Measurements from ENCODE around the gene KCNMB1.
A peak's percentile ranks its signal among the peaks of the same experiment; 100 is the strongest.

The KCNMB1 gene

GRCh38 chr5:170372971-170373370, 16.2 kb downstream of the KCNMB1 start:
- DNase-seq: no peak

DNA sequence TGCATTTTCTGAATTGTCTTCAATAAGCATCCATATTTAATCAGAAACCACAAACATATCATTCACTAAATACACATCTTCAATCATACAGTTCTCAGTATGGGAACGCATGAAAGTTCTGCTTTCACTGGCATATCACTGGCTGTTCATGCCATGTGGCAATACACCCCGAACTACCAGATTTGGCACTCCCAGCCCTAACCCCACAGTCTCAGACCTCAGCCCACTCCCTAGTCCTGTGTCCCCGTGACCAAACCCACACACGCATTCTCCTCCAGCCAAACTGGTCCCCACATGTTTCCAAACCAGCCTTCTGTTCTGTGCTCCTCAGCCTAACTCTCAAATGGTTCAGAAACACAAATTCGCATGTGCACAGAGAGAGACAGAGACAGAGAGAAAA, 20.6 kb downstream of the KCNMB1 start:
- no peak for DNase-seq

DNA sequence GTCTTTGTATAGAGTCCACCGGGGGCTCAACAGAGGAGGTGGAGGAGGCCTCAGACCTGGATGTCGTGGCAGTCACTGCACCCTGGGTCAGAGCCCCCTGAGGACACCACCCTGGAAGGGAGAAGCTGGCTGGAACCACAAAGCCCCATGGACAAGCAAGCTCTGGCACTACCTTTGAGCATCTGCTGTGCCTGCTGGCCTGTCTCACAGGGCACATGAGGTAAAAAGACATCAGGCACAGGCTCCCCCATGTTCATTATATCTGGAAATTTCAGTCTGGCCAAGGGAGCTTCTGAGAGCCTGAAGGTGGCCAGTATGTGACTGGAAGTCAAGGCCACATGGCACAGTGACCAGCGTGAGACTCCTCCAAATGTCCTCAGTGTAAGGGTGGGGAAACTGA, 22.9 kb downstream of the KCNMB1 start:
- DNase-seq: no peak

- no peak for DNase-seq
These were observed 23.3 kb downstream of the KCNMB1 start for GRCh38 chr5:170365831-170366230.

- DNase-seq: no peak
These were observed 24.2 kb downstream of the KCNMB1 start for GRCh38 chr5:170365011-170365410.

DNA sequence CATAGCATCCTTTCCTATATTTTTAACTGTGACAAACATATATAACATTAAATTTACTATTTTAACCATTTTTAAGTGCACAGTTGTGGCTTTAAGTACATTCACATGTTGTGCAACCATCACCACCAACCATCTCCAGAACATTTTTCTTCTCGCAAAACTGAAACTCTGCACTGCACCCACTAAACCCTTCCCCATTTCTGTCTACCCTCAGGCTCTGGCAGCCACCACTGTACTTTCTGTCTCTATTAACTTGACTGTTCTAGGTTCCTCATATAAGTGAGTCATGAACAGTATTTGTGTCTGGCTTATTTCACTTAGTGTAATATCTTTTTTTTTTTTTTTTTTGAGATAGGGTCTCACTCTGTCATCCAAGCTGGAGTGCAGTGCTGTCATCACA, 25.5 kb downstream of the KCNMB1 start:
- no peak for DNase-seq

DNA sequence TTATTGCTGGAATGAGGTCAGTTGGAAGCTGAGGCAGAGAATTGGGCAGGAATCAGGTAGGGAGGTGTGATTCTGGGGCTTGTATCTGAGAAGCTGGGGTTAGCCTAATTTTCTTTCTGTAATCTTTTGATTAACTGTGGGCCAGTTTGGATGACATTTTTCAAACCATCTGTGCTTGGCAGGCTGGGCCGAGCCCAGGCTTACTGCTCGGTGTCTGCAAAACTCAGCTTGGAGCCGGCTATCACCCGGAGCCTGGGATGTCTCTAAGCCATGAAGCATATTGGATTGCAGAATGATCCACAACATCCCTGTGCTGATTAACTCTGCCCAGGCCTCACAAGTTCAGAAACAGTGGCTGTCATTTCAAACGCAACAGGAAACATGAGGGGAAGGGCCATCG, 26.5 kb downstream of the KCNMB1 start:
- DNase-seq: no peak

- DNase-seq: no peak
These were observed 27.1 kb downstream of the KCNMB1 start for GRCh38 chr5:170362102-170362501.

DNA sequence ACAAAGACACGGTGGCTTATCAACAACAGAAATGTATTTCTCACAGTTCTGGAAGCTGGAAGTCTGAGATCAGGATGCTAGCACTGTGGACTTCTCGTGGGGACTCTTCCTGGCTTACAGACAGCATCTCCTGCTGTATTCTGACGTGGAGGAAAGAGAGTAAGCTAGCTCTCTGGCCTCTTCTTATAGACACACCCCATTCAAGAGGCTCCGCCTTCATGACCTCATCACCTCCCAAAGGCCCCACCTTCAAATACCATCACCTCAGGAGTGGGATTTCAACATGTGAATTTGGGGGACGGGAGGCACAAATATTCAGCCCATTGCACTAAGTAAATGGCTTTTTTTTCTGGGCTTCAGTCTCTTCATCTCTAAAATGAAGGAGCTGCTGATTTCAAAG, 27.6 kb downstream of the KCNMB1 start:
- no peak for DNase-seq

GRCh38 chr5:170361116-170361515, 28.1 kb downstream of the KCNMB1 start:
- DNase-seq: no peak

- DNase-seq: peak; percentile 66
These were observed 28.5 kb downstream of the KCNMB1 start for GRCh38 chr5:170360709-170361108.

GRCh38 chr5:170357955-170358444, 31.2 kb downstream of the KCNMB1 start:
- DNase-seq: peak; percentile 64

GRCh38 chr5:170355601-170356098, 33.5 kb downstream of the KCNMB1 start:
- no peak for DNase-seq

- DNase-seq: no peak
These were observed 35.2 kb downstream of the KCNMB1 start for GRCh38 chr5:170353961-170354360.

DNA sequence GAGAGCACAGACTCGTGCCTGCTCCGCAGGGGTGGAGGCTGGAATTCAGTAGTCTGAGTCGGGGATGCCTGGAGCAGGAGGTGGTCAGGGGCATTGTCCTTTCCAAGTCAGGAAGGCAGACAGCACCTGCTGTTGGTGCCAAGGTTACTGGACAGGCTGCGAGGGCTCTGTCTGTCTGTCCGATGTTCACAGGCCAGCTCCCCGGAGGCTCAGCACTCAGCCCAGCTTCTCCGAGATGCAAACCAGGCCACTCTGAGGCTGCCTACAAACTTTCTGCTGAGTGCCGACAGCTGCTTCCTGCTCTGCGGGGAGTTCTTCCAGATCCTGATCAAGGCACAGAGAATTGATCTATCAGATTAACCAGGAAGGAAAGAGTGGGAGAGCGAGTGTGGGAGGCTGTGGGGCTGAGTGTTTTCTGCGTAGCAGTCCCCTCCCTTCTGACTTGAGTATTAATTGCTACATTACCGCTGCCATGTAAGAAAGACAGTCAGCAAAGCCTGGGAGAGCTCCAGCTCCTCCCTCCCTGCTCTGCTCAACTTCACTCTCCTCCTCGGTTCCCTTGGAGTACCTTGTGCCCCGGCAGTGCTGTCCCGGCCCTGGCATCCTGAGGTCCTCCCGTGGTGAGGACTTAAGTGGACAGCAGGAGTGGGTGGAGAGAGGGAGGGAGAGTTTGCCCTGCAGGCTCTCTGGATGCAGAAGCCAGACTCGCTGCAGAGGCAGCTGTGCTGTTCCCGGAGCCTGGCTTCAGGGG, 36.0 kb downstream of the KCNMB1 start:
- peak; percentile 84 for DNase-seq

DNA sequence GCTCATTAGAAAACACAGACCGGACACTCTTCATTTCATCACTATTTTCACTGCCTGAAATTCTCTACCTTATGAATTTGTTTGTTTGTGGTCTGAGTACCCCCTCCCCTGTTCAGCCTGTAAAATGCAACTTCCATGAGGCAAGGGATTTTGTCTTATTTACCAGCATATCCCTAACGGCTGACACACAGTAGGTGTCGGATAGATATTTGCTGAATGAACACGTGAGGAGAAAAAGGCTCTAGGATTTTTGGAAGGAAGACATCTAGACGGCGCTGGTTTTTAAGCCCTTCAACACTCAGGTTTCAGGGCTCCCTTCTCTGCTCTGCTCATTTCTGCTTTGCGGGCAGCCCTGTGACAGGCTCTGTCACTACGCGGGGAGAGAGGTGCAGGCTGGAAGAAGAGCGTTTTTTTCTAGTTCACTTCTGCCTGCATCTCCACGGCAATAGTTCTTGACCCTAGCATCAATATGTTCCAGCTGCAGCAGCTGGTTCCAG, 41.0 kb downstream of the KCNMB1 start:
- no peak for DNase-seq

- no peak for DNase-seq
These were observed 42.1 kb downstream of the KCNMB1 start for GRCh38 chr5:170347022-170347567.

GRCh38 chr5:170345971-170346370, 43.2 kb downstream of the KCNMB1 start:
- DNase-seq: no peak

GRCh38 chr5:170343177-170343576, 46.0 kb downstream of the KCNMB1 start:
- DNase-seq: no peak

DNA sequence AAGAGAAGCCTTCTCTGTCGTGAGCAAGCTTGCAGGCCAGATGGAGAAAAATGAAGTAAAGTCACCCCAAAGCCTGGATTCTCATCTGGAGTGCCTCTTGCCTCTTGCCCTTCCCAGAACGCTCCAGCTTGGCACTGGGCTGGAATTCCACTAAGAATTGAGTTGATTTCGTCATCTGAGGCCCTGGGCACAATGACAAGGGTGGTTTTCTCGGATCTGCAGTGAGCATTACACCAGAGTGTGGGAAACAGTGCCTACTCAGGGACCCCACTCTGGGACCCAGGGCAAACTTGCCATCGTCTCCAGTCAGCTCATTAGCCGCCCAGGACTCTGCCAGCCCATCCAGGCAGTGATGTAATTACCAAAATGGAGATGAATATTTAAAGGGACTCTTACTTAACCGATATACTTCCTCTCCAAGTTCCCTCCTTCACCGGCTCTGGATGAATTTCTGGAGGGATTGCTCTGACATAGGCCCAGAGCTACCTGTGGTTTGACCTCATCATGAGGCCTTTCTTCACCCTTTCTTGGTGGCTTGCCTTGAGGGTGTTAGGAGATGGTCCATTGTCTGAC, 46.9 kb downstream of the KCNMB1 start:
- no peak for DNase-seq

GRCh38 chr5:170341545-170341944, 47.6 kb downstream of the KCNMB1 start:
- DNase-seq: no peak

- DNase-seq: no peak
These were observed 49.4 kb downstream of the KCNMB1 start for GRCh38 chr5:170339780-170340167.

DNA sequence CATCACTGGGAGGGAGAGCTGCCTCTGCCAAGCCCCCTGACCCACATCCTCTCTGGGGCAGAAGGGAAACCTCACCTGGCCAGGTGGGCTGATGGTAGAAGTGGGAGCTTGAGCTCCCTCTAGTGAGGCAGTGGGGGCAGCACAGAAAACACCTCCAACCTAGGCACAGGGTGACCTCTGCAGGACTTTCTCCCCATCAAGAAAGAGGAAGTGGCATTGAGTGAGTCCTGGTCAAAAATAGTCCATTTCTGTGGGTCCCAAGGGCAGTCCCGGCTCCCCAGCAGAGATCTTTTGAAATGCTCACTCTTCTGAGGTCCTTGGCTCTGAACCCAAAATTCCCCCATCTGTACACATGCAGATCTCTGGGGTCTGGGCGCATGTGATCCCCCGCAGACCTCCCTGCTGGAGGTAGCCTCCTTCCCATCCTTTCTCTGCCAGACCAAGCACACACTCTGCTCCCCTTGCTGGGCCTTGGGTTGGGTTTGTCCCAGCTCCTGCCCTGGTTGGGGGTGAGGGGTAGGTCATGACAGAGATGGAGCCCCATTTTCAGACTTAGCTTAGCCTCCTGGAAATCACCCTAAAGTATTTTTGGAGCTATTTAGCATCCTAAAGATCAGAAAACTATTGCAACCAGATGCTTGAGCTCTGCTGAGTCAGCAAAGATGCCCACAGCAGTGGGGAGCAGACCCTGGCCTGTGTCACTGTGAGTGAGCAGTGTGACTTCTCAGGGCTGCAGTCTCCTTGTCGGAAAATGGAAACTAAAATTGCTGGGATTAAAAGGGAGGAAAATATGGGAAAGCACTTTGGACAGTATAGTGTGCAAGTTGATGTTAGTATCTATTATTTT, 50.0 kb downstream of the KCNMB1 start:
- DNase-seq: no peak
